ENCODE measurements around the gene MRC1.
A peak's percentile ranks its signal among the peaks of the same experiment; 100 is the strongest.

Gene MRC1

DNA sequence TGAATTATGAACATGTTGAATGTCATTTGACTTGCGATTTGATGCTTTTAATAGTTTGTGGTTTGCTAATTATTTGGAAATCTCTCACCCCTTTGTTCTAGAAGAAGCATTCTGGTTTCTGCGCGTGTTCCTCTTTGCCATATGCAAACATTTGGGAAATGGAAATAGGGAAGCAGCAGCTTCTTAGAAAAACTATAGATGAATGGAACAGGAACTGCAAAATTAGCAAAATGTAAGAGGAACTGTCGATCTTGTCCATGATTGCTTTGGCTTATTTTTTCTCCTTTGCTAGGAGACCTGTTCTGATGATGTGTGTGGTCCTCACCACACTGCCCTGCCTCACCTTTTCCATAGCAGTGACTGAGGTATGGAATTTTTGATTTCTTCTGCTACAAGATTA, 38.1 kb upstream of the MRC1 start:
- H3K4me3 ChIP-seq (ENCODE audit: low read depth, low read length), result no peak overlapping the region
- TF ChIP-seq, protein P1, sequence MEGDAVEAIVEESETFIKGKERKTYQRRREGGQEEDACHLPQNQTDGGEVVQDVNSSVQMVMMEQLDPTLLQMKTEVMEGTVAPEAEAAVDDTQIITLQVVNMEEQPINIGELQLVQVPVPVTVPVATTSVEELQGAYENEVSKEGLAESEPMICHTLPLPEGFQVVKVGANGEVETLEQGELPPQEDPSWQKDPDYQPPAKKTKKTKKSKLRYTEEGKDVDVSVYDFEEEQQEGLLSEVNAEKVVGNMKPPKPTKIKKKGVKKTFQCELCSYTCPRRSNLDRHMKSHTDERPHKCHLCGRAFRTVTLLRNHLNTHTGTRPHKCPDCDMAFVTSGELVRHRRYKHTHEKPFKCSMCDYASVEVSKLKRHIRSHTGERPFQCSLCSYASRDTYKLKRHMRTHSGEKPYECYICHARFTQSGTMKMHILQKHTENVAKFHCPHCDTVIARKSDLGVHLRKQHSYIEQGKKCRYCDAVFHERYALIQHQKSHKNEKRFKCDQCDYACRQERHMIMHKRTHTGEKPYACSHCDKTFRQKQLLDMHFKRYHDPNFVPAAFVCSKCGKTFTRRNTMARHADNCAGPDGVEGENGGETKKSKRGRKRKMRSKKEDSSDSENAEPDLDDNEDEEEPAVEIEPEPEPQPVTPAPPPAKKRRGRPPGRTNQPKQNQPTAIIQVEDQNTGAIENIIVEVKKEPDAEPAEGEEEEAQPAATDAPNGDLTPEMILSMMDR (IDR thresholded peaks at IDR 0.05; ENCODE audit: low read depth, low read length), result no peak
- TF ChIP-seq MYC (IDR thresholded peaks at IDR 0.05; ENCODE audit: low read depth, low read length) (no peak), POLR2A (IDR thresholded peaks at IDR 0.05; ENCODE audit: extremely low read depth, insufficient read length) (no peak)
- TF ChIP-seq, protein P2, sequence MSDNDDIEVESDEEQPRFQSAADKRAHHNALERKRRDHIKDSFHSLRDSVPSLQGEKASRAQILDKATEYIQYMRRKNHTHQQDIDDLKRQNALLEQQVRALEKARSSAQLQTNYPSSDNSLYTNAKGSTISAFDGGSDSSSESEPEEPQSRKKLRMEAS (IDR thresholded peaks at IDR 0.05; ENCODE audit: low read depth, low read length), result no peak
- DNase-seq (ENCODE audit: low read depth), result no peak

GRCh38 chr10:17779784-17780183, 29.4 kb upstream of the MRC1 start:
- no peak for DNase-seq (ENCODE audit: low read depth)
- TF ChIP-seq MYC (IDR thresholded peaks at IDR 0.05; ENCODE audit: low read depth, low read length) (no peak), POLR2A (IDR thresholded peaks at IDR 0.05; ENCODE audit: extremely low read depth, insufficient read length) (no peak)
- TF ChIP-seq, protein P1 (IDR thresholded peaks at IDR 0.05; ENCODE audit: low read depth, low read length), result no peak
- TF ChIP-seq, protein P2 (IDR thresholded peaks at IDR 0.05; ENCODE audit: low read depth, low read length), result no peak
- H3K4me3 ChIP-seq (ENCODE audit: low read depth, low read length), result no peak overlapping the region

- no peak overlapping the region for H3K4me3 ChIP-seq (ENCODE audit: low read depth, low read length)
Measured at GRCh38 chr10:17780727-17781126, 28.4 kb upstream of the MRC1 start.

GRCh38 chr10:17781856-17782255, 27.3 kb upstream of the MRC1 start:
- no peak for DNase-seq (ENCODE audit: low read depth)
- TF ChIP-seq, protein P2 (IDR thresholded peaks at IDR 0.05; ENCODE audit: low read depth, low read length), result no peak
- TF ChIP-seq, protein P1 (IDR thresholded peaks at IDR 0.05; ENCODE audit: low read depth, low read length), result peak; percentile 13
- TF ChIP-seq POLR2A (IDR thresholded peaks at IDR 0.05; ENCODE audit: extremely low read depth, insufficient read length) (no peak), MYC (IDR thresholded peaks at IDR 0.05; ENCODE audit: low read depth, low read length) (no peak)
- no peak overlapping the region for H3K4me3 ChIP-seq (ENCODE audit: low read depth, low read length)

More at GRCh38 chr10:17780727-17781126, 28.4 kb upstream of the MRC1 start:
- DNase-seq (ENCODE audit: low read depth), result no peak
- TF ChIP-seq, protein P2 (IDR thresholded peaks at IDR 0.05; ENCODE audit: low read depth, low read length), result no peak
- TF ChIP-seq POLR2A (IDR thresholded peaks at IDR 0.05; ENCODE audit: extremely low read depth, insufficient read length) (no peak), MYC (IDR thresholded peaks at IDR 0.05; ENCODE audit: low read depth, low read length) (no peak)
- TF ChIP-seq, protein P1 (IDR thresholded peaks at IDR 0.05; ENCODE audit: low read depth, low read length), result no peak

DNA sequence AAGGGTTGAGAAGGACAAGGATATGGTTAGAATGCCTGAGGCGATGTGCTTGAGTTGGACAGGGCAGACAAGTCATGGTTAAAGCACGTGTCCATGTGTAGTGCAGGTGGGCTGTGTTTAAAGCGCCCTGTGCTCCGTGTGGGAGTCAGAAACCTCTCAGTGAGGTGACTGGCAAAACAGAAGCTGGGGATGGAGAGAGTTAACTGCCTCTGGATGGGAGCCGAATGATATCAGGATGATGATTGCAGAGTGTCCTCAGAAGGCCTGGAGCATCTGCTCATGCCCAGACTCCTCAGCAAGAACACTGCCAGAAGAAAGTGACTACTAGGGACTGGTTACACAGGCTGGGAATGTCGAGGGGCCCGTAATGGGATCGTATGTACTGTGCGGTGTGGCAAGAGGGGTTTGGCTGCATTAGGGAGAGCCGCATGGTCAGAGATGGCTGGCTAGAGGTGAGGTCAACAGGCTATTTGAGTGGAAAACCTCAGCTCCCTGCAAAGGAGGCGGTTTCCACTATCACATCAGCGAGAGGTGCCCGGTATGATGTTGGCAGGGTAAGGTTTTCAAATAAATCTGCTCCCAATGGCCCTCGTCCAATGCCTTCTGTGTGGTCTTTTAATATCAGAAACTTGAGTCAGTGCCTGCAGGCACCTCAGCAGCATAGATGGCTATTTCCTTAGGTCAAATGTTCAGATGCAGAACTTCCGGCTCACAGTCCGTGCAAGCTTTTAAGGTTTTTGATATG, 26.1 kb upstream of the MRC1 start:
- H3K4me3 ChIP-seq (ENCODE audit: low read depth, low read length), result no peak overlapping the region
- no peak for DNase-seq (ENCODE audit: low read depth)
- TF ChIP-seq MYC (IDR thresholded peaks at IDR 0.05; ENCODE audit: low read depth, low read length), result no peak
- TF ChIP-seq, protein P1 (IDR thresholded peaks at IDR 0.05; ENCODE audit: low read depth, low read length), result no peak
- TF ChIP-seq, protein P2 (IDR thresholded peaks at IDR 0.05; ENCODE audit: low read depth, low read length), result no peak
- TF ChIP-seq POLR2A (IDR thresholded peaks at IDR 0.05; ENCODE audit: extremely low read depth, insufficient read length), result no peak

Data from NB4 (cell line).